GM21390 (cell line): Measurements from ENCODE around the gene SUPT3H.

ENCODE experiments used
- ATAC-seq: cut with Tn5 transposase; IDR thresholded peaks from one replicate; pipeline ENCODE4 v1.9.1; 2021; ENCODE audit not compliant: unreplicated experiment

Gene SUPT3H

GRCh38 chr6:45377554-45378333 is at the start of gene SUPT3H:
TSS of gene SUPT3H (minus strand) at chr6:45377934.
- peak; percentile 90 for ATAC-seq

DNA sequence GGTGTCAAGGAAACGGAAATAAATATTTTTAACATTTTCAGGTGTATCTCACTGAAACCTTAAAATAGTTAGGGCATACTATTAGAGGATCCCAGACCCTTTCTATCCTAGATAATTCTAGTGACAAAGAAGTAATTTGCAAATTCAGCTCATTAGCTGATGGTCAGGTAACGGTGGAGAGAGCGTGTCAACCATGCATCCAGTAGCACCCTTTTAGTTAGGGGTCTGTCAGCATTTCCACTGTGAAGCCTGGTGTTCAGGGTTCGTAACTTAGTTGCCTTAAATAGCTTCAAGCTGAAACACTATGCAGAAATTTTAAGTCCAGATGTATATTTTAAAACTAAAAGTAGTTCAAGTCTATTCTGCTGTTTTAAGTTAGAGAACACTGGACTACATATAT is 48.5 kb upstream of the SUPT3H start:
- no peak for ATAC-seq

DNA sequence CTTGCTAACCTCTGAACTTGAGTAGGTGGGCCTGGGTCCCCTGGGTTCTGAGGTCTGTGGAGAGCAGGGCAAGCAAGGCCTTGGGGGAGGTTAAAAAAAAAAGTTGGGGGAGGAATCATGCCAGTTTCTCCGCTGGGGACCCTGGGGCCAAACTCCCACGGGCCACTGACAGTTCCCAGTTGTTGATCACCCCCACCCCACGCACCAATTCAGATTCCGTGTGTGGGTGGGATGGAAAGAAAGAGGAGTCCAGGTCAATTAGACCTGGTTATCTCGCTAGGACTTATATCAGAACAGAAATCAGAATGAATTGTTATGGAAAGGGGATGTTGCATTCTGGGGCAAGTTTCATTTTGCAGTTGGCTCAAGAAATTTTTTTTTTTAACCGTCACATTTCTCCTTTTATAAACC is 46.7 kb upstream of the SUPT3H start:
- ATAC-seq, result no peak

DNA sequence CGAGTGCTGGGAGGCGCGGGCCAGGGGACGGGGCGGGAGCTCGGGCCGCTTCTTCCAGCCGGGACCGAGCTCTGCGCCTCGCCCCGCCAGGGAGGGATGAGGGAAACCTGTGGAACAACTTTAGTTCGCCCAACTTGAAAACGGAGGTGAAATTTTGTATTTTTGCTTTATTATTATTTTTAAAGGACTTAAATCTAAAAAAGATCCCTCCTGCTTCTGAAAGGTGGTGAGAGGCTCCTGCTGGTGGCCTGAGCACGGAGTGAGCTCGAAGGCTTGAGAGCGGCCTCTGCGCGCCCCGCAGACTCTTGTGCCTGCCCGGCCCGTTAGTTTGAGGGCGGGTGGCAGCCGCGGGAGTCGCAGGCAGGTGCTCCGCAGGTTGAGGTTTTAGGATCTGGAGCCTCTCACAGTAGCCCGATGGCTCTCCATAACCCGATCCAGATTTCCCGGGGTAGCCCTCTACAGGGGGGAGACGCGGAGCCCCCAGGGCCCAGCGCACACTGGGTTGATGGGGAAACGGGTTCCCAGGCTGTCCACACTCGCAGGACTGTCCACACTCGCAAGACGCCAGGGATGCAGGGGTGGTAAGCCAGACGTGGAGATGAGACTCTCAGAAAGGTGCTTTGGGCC is 46.2 kb upstream of the SUPT3H start:
- no peak for ATAC-seq

DNA sequence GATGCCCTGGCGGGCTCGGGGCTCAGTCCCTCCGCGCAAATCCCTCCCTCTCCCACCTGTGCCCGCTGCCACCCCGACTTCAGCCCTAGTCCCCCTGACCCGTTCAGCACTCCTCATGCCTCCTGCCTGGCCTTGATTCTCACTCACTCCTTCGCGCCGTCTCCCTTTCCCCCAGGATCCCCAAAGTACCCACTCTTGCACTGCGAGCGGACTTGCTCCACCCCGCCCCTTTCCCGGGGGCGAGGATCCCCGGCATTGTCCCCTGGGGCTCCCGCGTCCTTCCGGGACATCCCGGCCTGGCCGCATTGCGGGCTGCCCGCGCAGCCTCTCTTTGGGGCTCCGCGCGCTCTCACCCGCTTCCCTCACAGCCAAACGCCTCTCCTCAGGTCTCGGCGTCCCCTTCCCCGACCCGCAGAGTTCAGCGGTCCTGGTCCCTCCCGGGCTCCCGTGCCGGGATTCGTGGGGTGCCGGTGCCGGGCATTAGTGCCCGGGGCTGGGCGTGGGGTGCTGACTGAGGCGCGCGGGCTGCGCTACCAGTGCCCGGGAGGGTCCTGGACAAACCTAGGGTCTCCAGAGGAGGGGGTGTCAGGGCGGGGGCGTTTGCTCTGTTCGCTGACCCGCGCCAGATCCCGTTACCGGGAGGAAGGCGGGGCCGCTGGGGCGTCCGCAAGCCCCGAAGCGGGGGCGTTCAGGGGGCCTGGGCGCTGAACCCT is 45.5 kb upstream of the SUPT3H start:
- no peak for ATAC-seq

DNA sequence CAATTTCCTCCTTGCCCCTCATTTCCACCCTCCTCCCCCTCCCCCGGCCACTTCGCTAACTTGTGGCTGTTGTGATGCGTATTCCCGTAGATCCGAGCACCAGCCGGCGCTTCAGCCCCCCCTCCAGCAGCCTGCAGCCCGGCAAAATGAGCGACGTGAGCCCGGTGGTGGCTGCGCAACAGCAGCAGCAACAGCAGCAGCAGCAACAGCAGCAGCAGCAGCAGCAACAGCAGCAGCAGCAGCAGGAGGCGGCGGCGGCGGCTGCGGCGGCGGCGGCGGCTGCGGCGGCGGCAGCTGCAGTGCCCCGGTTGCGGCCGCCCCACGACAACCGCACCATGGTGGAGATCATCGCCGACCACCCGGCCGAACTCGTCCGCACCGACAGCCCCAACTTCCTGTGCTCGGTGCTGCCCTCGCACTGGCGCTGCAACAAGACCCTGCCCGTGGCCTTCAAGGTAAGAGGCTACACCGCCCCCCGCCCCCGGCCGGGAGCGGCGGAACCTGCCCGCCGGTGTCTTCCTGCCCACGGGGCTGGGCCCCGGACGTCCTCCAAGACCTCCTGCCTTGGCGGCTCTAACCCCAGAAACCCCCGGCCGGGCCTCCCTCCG is 44.9 kb upstream of the SUPT3H start:
- no peak for ATAC-seq

DNA sequence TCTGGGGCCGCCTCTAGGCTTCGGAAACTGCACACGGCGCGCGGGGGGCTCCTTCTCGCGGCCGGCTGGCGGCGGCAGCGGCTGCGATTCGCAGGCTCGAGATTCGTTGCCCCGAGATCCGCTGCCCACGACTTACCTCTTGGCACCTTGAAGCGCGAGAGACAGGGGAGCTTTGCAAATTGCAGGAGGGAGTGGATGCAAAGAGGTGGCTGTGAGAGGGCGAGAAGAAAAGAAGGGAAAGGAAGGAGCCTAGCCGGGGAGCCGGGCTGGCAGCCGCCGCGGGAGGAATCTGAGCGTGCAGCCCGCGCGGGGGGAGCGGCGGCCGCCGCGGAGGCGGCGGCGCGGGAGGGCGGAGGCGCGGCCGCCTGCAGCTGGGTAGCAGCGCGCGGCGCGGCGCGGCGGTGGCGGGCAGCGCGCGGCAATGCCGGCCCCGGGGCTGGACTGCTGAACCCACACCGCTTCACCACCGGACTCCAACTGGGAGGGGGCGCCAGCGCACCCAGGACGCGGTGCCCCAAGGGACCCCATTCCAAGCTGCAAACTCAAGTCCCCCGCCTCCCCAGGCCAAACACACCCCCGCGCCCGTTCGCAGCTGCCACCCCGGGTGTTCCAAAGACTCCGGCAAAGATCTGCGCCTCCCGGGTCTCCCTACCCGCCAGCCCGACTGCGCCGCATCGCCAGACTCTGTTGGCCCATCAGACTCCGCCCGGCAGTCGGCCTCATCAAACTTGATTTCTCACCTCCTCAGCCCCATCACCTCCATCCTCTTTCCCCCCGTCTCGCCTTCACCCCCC is 44.2 kb upstream of the SUPT3H start:
- ATAC-seq, result no peak

- no peak for ATAC-seq
Measured at GRCh38 chr6:45420909-45421708, 43.4 kb upstream of the SUPT3H start.

- ATAC-seq, result no peak
Measured at GRCh38 chr6:45420083-45420908, 42.6 kb upstream of the SUPT3H start.

GRCh38 chr6:45419571-45420082 is 41.9 kb upstream of the SUPT3H start:
- no peak for ATAC-seq

DNA sequence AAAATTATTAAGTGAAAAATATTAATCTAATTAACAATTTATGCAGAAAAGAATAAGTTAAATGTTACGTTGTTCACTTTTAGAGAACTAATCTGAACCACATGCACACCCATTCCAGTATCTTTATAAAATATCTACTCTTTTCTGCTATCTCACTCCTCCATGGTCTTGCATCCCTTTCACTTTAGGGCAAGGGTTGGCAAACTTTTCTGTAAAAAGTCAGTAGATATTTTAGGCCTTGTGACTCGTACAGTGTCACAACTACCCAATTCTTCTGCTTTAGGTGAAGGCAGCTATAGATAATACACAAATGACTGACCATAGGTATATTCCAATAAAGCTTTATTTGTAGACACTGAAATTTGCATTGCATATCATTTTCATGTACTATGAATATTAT is 39.7 kb upstream of the SUPT3H start:
- ATAC-seq, result no peak

DNA sequence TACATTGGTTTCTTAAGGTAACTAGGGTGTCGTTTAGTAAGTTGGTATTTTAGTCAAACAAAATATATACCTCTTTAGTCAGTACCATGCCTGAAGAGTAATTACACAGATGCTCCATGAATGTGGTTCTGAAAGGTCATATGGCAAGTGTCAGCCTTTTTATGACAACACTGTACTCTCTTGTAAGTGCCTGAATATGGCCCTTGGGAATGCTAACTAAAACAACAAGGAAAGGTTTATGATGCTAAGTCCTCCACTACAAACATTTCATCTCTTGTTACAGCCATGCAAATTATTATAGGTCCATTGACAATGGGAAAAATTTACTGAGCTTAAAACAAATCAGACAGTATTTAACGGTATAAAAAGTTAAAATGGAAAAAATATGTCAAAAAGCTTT is 39.0 kb upstream of the SUPT3H start:
- ATAC-seq, result no peak

- ATAC-seq, result peak; percentile 67
Measured at GRCh38 chr6:45415788-45416518, 38.2 kb upstream of the SUPT3H start.

- ATAC-seq, result no peak
Measured at GRCh38 chr6:45415315-45415714, 37.6 kb upstream of the SUPT3H start.

DNA sequence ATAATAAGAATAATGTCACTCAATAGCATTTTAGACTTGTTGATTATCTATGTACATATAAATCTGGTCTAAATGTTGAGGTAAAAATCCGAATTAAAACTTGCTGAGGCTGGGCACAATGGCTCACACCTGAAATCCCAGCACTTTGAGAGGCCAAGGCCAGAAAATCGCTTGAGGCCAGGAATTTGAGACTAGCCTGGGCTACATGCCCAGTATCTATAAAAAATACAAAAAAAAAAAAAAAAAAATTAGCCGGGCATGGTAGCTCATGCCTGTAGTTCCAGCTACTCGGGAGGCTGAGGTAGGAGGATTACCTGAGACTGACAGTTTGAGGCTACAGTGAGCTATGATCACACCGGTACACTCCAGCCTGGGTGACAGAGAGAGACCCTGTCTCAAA is 34.2 kb upstream of the SUPT3H start:
- ATAC-seq, result no peak

DNA sequence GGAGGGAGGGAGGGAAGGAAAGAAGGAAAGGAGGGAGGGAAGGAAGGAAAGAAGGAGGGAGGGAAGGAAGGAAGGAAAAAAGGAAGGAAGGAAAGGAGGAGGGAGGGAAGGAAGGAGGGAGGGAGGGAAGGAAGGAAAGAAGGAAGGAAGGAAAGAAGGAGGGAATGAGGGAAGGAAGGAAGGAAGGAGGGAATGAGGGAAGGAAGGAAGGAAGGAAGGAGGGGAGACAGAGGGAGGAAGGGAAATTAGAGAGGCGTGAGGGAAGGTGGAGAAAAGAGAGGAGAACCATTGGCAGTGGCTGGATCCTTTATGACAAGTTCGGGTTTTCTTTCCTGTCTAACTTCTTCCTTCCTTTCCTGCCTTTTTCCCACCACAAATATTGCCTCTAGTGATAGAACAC is 22.3 kb upstream of the SUPT3H start:
- ATAC-seq, result no peak

DNA sequence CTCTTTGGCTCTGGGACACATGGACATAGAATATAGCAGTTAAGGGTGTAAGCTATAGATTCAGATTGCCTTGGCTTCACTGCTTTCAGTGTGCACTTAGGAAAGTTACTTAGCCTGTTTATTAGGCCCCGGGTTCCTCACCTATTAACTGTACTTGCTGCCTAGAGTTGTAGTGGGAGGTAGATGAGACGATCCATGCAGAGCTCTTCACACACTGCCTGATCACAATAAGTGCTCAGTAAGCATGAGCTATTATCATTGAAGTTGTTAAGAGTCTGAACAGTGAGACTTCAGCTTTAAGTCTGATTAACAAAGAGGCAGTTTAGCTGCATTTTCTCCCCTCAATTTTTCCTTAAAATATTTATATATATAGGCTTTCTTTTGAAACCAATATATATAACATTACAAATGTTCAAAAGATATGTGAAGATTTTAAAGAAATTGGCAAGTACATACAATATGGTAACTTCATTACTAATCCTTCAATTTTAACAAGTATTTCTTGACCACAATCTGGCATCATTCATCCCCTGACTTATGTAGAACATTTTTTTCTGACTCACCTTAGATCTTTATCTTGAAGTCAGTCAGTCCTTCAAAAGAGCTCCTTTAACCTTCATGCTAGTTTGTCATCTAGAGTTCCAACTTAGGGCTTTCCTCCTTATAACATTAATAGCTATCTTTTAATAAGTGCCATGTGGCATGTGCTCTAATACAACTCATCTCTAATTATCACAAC is 20.5 kb upstream of the SUPT3H start:
- ATAC-seq, result no peak
